Measurements from ENCODE around the gene ACAD8.
A peak's percentile ranks its signal among the peaks of the same experiment; 100 is the strongest.
"Not testable (repeated sequence)": the region's sequence is repeated elsewhere in the genome, so short reads cannot be mapped to it uniquely, and the experiment has no call there.

The ACAD8 gene

GRCh38 chr11:134240592-134240991 is 12.8 kb upstream of the ACAD8 start:
- no peak for DNase-seq (ENCODE audit: low spot score)

- DNase-seq (ENCODE audit: low spot score), result no peak
Measured at GRCh38 chr11:134242376-134242775, 11.0 kb upstream of the ACAD8 start.

GRCh38 chr11:134243913-134244312 is 9.5 kb upstream of the ACAD8 start:
- DNase-seq (ENCODE audit: low spot score), result no peak

GRCh38 chr11:134244593-134244992 is 8.8 kb upstream of the ACAD8 start:
- DNase-seq (ENCODE audit: low spot score), result peak; percentile 39

GRCh38 chr11:134245434-134245833 is 7.9 kb upstream of the ACAD8 start:
- no peak for DNase-seq (ENCODE audit: low spot score)

- no peak for DNase-seq (ENCODE audit: low spot score)
Measured at GRCh38 chr11:134246100-134246499, 7.3 kb upstream of the ACAD8 start.

GRCh38 chr11:134246678-134247077 is 6.7 kb upstream of the ACAD8 start:
- no peak for DNase-seq (ENCODE audit: low spot score)

GRCh38 chr11:134248910-134249480 is 4.4 kb upstream of the ACAD8 start:
- no peak for DNase-seq (ENCODE audit: low spot score)

GRCh38 chr11:134250246-134250645 is 3.1 kb upstream of the ACAD8 start:
- DNase-seq (ENCODE audit: low spot score), result no peak

- no peak for DNase-seq (ENCODE audit: low spot score)
Measured at GRCh38 chr11:134250675-134251074, 2.7 kb upstream of the ACAD8 start.

GRCh38 chr11:134252346-134253187 is 801 bp upstream of the ACAD8 start:
- DNase-seq (ENCODE audit: low spot score), result peak; percentile 59

- no peak for DNase-seq (ENCODE audit: low spot score)
Measured at GRCh38 chr11:134254433-134255183, 1.2 kb downstream of the ACAD8 start.

GRCh38 chr11:134255184-134255561 is 1.8 kb downstream of the ACAD8 start:
- not testable (repeated sequence) for DNase-seq (ENCODE audit: low spot score)

GRCh38 chr11:134257101-134257500 is 3.7 kb downstream of the ACAD8 start:
- DNase-seq (ENCODE audit: low spot score), result no peak

GRCh38 chr11:134258577-134258976 is 5.2 kb downstream of the ACAD8 start:
- DNase-seq (ENCODE audit: low spot score), result no peak

- DNase-seq (ENCODE audit: low spot score), result no peak
Measured at GRCh38 chr11:134260503-134260902, 7.1 kb downstream of the ACAD8 start.

GRCh38 chr11:134260983-134261382 is 7.6 kb downstream of the ACAD8 start:
- DNase-seq (ENCODE audit: low spot score), result no peak

- peak; percentile 52 for DNase-seq (ENCODE audit: low spot score)
Measured at GRCh38 chr11:134261626-134262488, 8.5 kb downstream of the ACAD8 start.

GRCh38 chr11:134264966-134265764 is 11.8 kb downstream of the ACAD8 start:
- no peak for DNase-seq (ENCODE audit: low spot score)

- DNase-seq (ENCODE audit: low spot score), result no peak
Measured at GRCh38 chr11:134266440-134266839, 13.1 kb downstream of the ACAD8 start.

GRCh38 chr11:134266841-134267251 is 13.5 kb downstream of the ACAD8 start:
- DNase-seq (ENCODE audit: low spot score), result peak; percentile 89

Measured in GM03348 (cell line).